ENCODE measurements around the gene DHX34. TPM values are rescaled to one million over a fixed set of nuclear protein-coding genes. Genes with fewer than 3 reads are reported as not detected.
"Not testable (repeated sequence)": the region's sequence is repeated elsewhere in the genome, so short reads cannot be mapped to it uniquely, and the experiment has no call there.

Gene DHX34
- total RNA-seq, 1 experiment from 2014 or later: 10.4 TPM

- not testable (repeated sequence) for DNase-seq (ENCODE audit: low spot score)
Measured at GRCh38 chr19:47387623-47388022, 38.5 kb downstream of the DHX34 start.

GRCh38 chr19:47388721-47389120 lies 39.6 kb downstream of the DHX34 start:
- DNase-seq (ENCODE audit: low spot score): not testable (repeated sequence)

GRCh38 chr19:47389150-47389556 lies 40.0 kb downstream of the DHX34 start:
- DNase-seq (ENCODE audit: low spot score): no peak

- no peak for DNase-seq (ENCODE audit: low spot score)
Measured at GRCh38 chr19:47390533-47391488, 41.7 kb downstream of the DHX34 start.

GRCh38 chr19:47391510-47392223 lies 42.6 kb downstream of the DHX34 start:
- peak; percentile 62 for DNase-seq (ENCODE audit: low spot score)

GRCh38 chr19:47398707-47399597 lies 49.8 kb downstream of the DHX34 start:
- no peak for DNase-seq (ENCODE audit: low spot score)

GRCh38 chr19:47402504-47402903 lies 53.4 kb downstream of the DHX34 start:
- DNase-seq (ENCODE audit: low spot score): no peak

GRCh38 chr19:47404334-47405196 lies 55.5 kb downstream of the DHX34 start:
- no peak for DNase-seq (ENCODE audit: low spot score)

GRCh38 chr19:47405197-47405550 lies 56.1 kb downstream of the DHX34 start:
- no peak for DNase-seq (ENCODE audit: low spot score)

- no peak for DNase-seq (ENCODE audit: low spot score)
Measured at GRCh38 chr19:47405854-47406417, 56.8 kb downstream of the DHX34 start.

- DNase-seq (ENCODE audit: low spot score): no peak
Measured at GRCh38 chr19:47406711-47407416, 57.7 kb downstream of the DHX34 start.

- DNase-seq (ENCODE audit: low spot score): no peak
Measured at GRCh38 chr19:47407417-47407774, 58.3 kb downstream of the DHX34 start.

- no peak for DNase-seq (ENCODE audit: low spot score)
Measured at GRCh38 chr19:47408156-47408938, 59.2 kb downstream of the DHX34 start.

- DNase-seq (ENCODE audit: low spot score): no peak
Measured at GRCh38 chr19:47411101-47411500, 62.0 kb downstream of the DHX34 start.

- not testable (repeated sequence) for DNase-seq (ENCODE audit: low spot score)
Measured at GRCh38 chr19:47411696-47412095, 62.6 kb downstream of the DHX34 start.

- no peak for DNase-seq (ENCODE audit: low spot score)
Measured at GRCh38 chr19:47413941-47414340, 64.8 kb downstream of the DHX34 start.

- DNase-seq (ENCODE audit: low spot score): no peak
Measured at GRCh38 chr19:47414469-47414868, 65.4 kb downstream of the DHX34 start.

- DNase-seq (ENCODE audit: low spot score): no peak
Measured at GRCh38 chr19:47415953-47416642, 67.0 kb downstream of the DHX34 start.

GRCh38 chr19:47416643-47416985 lies 67.5 kb downstream of the DHX34 start:
- DNase-seq (ENCODE audit: low spot score): no peak
